HepG2 (cell line): Measurements from ENCODE around the gene ARL5A. TPM values are rescaled to one million over a fixed set of nuclear protein-coding genes. Genes with fewer than 3 reads are reported as not detected.

Experiments
- ARNTL ChIP-seq: sonication (generic); formaldehyde crosslinking; IDR thresholded peaks from 2 replicates; pipeline ENCODE4 v1.4.0; 2020; ENCODE audit warnings: mild to moderate bottlenecking, missing genetic modification reagents
- ATF7 ChIP-seq, 2 experiments: fragments of 450-650 bp in 1 of 2; sonication (generic) in 1 of 2; formaldehyde crosslinking in 1 of 2; IDR thresholded peaks; 2 replicates each; pipeline versions ENCODE4 v1.4.0 to v1.6.1; 2016 to 2020; ENCODE audit warnings: antibody characterized with exemption in 1 of 2, mild to moderate bottlenecking in 1 of 2, missing genetic modification reagents in 1 of 2
- CREM ChIP-seq, 2 experiments: sonication (generic) in 1 of 2; formaldehyde crosslinking in 1 of 2; IDR thresholded peaks; 2 replicates each; pipeline versions ENCODE4 v1.4.0 to v1.6.1; 2016 to 2020; ENCODE audit warnings: antibody characterized with exemption in 1 of 2, mild to moderate bottlenecking in 1 of 2, missing genetic modification reagents in 1 of 2
- FOXA3 ChIP-seq: IDR thresholded peaks from 2 replicates; pipeline ENCODE4 v1.6.1; 2016; ENCODE audit warnings: missing genetic modification reagents, missing compliant biosample characterization
- FOXO1 ChIP-seq: sonication (generic); formaldehyde crosslinking; IDR thresholded peaks from 2 replicates; pipeline ENCODE4 v1.4.0; 2020; ENCODE audit warnings: missing genetic modification reagents
- GATA4 ChIP-seq: sonication (generic); IDR thresholded peaks from 2 replicates; pipeline ENCODE4 v1.6.1; 2016; ENCODE audit warnings: antibody characterized with exemption, low read depth, borderline replicate concordance
- GFI1 ChIP-seq: sonication (generic); formaldehyde crosslinking; IDR thresholded peaks from 2 replicates; pipeline ENCODE4 v1.5.0; 2020; ENCODE audit warnings: missing genetic modification reagents, mild to moderate bottlenecking, borderline replicate concordance
- HDAC2 ChIP-seq: sonication (generic); formaldehyde crosslinking; IDR thresholded peaks from 2 replicates; pipeline ENCODE4 v1.4.0; 2020; ENCODE audit warnings: missing genetic modification reagents
- HNF4A ChIP-seq: sonication (generic); formaldehyde crosslinking; IDR thresholded peaks from 2 replicates; pipeline ENCODE4 v1.4.0; 2020; ENCODE audit warnings: missing genetic modification reagents
- ISL2 ChIP-seq: sonication (generic); formaldehyde crosslinking; IDR thresholded peaks from 2 replicates; pipeline ENCODE4 v1.5.0; 2020; ENCODE audit warnings: missing genetic modification reagents
- KLF12 ChIP-seq: sonication (generic); formaldehyde crosslinking; IDR thresholded peaks from 2 replicates; pipeline ENCODE4 v1.4.0; 2020; ENCODE audit warnings: missing genetic modification reagents, borderline replicate concordance
- KLF13 ChIP-seq: sonication (generic); formaldehyde crosslinking; IDR thresholded peaks from 2 replicates; pipeline ENCODE4 v1.4.0; 2020; ENCODE audit warnings: mild to moderate bottlenecking, missing genetic modification reagents
- KLF16 ChIP-seq, 2 experiments: sonication (generic) in 1 of 2; formaldehyde crosslinking in 1 of 2; IDR thresholded peaks; 2 replicates each; pipeline versions ENCODE4 v1.6.1 to v1.8.0; 2016 to 2023; ENCODE audit warnings: missing genetic modification reagents in 2 of 2, missing compliant biosample characterization in 1 of 2
- MBD4 ChIP-seq: IDR thresholded peaks from 2 replicates; pipeline ENCODE4 v1.6.1; 2012; ENCODE audit warnings: low read length, inconsistent platforms, borderline replicate concordance
- MIXL1 ChIP-seq: IDR thresholded peaks from 2 replicates; pipeline ENCODE4 v1.6.1; 2016
- NFIC ChIP-seq: IDR thresholded peaks from 2 replicates; pipeline ENCODE4 v1.6.1; 2012; ENCODE audit warnings: mild to moderate bottlenecking, low read length, inconsistent platforms
- PAX8 ChIP-seq: sonication (generic); formaldehyde crosslinking; IDR thresholded peaks from 2 replicates; pipeline ENCODE4 v1.8.0; 2022; ENCODE audit warnings: mild to moderate bottlenecking, missing genetic modification reagents, borderline replicate concordance
- PRPF4 ChIP-seq: fragments of 200-400 bp; formaldehyde crosslinking; IDR thresholded peaks from 2 replicates; pipeline ENCODE4 v1.6.1; 2016; ENCODE audit warnings: low read length, low read depth; ENCODE audit not compliant: poor library complexity, severe bottlenecking
- RFX3 ChIP-seq: IDR thresholded peaks from 2 replicates; pipeline ENCODE4 v1.6.1; 2016; ENCODE audit warnings: missing biosample characterization, missing genetic modification reagents
- SALL1 ChIP-seq: sonication (generic); formaldehyde crosslinking; IDR thresholded peaks from 2 replicates; pipeline ENCODE4 v1.8.0; 2022; ENCODE audit warnings: mild to moderate bottlenecking, missing genetic modification reagents
- SMAD3 ChIP-seq: sonication (generic); formaldehyde crosslinking; IDR thresholded peaks from 2 replicates; pipeline ENCODE4 v1.4.0; 2020; ENCODE audit warnings: missing genetic modification reagents
- SPEN ChIP-seq: sonication (generic); formaldehyde crosslinking; IDR thresholded peaks from 2 replicates; pipeline ENCODE4 v1.5.1; 2020; ENCODE audit warnings: low read depth, mild to moderate bottlenecking, missing genetic modification reagents
- TCF7 ChIP-seq: sonication (generic); IDR thresholded peaks from 2 replicates; pipeline ENCODE4 v1.6.1; 2016; ENCODE audit warnings: antibody characterized with exemption, low read depth
- TEAD3 ChIP-seq: optimal IDR thresholded peaks from 2 replicates; pipeline ENCODE3; 2016; ENCODE audit warnings: borderline replicate concordance
- ZNF225 ChIP-seq: sonication (generic); formaldehyde crosslinking; IDR thresholded peaks from 2 replicates; pipeline ENCODE4 v1.4.0; 2020; ENCODE audit warnings: mild to moderate bottlenecking, missing genetic modification reagents
- ZNF614 ChIP-seq: IDR thresholded peaks from 2 replicates; pipeline ENCODE4 v1.6.1; 2018; ENCODE audit warnings: missing biosample characterization, missing genetic modification reagents, inconsistent platforms, borderline replicate concordance
- ZNF710 ChIP-seq: sonication (generic); formaldehyde crosslinking; IDR thresholded peaks from 2 replicates; pipeline ENCODE4 v1.5.0; 2020; ENCODE audit warnings: mild to moderate bottlenecking, missing genetic modification reagents, borderline replicate concordance
- polyA plus RNA-seq, 8 experiments: library from polyadenylated mRNA; depleted of rRNA in 3 of 8; stranded (reverse) in 7 of 8; unstranded in 1 of 8; fragments of >200 nt; fragmentation: Illumina TruSeq in 4 of 8; extraction: Trizol in 4 of 8; gene quantifications; 2 replicates each; pipeline versions ENCODE4 v1.2.1 to v1.2.3, GENCODE V29; 2011 to 2016; ENCODE audit warnings: low read depth in 4 of 8, missing spikeins in 1 of 8, mixed read lengths in 1 of 8; ENCODE audit not compliant: insufficient read depth in 1 of 8
- total RNA-seq, 5 experiments: library from RNA; depleted of rRNA; stranded (reverse); fragments of >200 nt; fragmentation: Illumina TruSeq; extraction: Trizol; gene quantifications; 2 replicates each; pipeline ENCODE4 v1.2.3, GENCODE V29; 2016; ENCODE audit warnings: low read depth in 1 of 5
- TF ChIP-seq, protein P1 (sequence below): IDR thresholded peaks from 2 replicates; pipeline ENCODE4 v1.6.1; 2012; ENCODE audit warnings: low read depth, low read length, improper control_type of control experiment

ARL5A gene
- total and polyA plus RNA-seq, 2 of the 13 experiments (the other 11 are each of a cell fraction or from before 2014, with no cell fraction given), result 47.5 to 149 TPM

DNA sequence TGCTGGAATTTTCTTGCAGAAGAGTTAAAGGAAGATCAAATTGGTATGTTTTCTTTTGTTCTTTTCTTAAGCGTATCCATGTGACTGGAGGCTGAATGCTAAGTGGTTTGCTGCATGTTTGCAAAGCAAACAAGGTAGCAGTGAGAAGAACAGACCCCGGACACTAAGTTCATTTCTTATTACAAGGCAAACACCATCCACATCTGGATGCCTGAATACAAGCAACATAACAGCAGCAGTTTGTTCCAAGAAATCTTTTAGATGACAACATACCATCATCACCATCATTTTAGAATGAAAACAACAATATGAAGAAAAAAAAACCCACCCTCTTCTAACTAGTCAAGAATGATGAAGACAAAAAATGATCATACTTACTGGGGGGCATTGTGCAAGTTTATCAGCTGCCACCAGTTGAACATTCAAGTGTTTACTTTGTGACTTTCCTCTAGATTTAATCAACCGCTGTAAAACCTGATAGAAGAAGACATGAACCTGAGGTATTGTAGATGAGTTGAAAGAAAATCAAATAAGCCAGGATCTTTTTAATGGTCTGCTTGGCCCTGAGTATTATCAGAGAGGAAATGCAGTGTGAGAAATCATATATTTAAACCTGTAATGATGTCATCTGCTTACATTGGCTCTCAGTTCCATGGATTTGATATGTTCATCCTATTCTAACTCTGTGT, 25.0 kb upstream of the ARL5A start (continued):
- TF ChIP-seq HNF4A (peak; percentile 21; the same call in 1 of the 2 replicates), ATF7 (IDR thresholded peaks at IDR 0.05) (peak; percentile 82), ATF7 (CRISPR knock-in tag; IDR thresholded peaks at IDR 0.05) (no peak), KLF16 (CRISPR knock-in tag; IDR thresholded peaks at IDR 0.05) (0 out of 4 replicates have a peak, but pooled peaks of 1 of the 2 experiments have one; percentile 48), KLF13 (CRISPR knock-in tag) (no peak), TCF7 (peak; percentile 65; the same call in 1 of the 2 replicates), GATA4 (0 out of 2 replicates have a peak, but pooled peaks have one; percentile 10), KLF12 (CRISPR knock-in tag) (no peak), FOXO1 (CRISPR knock-in tag) (0 out of 2 replicates have a peak, but pooled peaks have one; percentile 10), SPEN (CRISPR knock-in tag) (no peak), RFX3 (CRISPR knock-in tag) (no peak), FOXA3 (CRISPR knock-in tag) (peak; percentile 91), MBD4 (no peak), ZNF614 (no peak), ISL2 (CRISPR knock-in tag) (0 out of 2 replicates have a peak, but pooled peaks have one; percentile 43), GFI1 (CRISPR knock-in tag) (no peak), ZNF710 (CRISPR knock-in tag) (peak; percentile 75; the same call in 1 of the 2 replicates), ARNTL (peak; percentile 68; the same call in 1 of the 2 replicates), ZNF225 (CRISPR knock-in tag) (no peak), NFIC (peak; percentile 49; the same call in 1 of the 2 replicates), SMAD3 (CRISPR knock-in tag) (peak; percentile 41; the same call in 1 of the 2 replicates), SALL1 (peak; percentile 43; the same call in 1 of the 2 replicates), PRPF4 (no peak), MIXL1 (CRISPR knock-in tag) (peak; percentile 72; the same call in 1 of the 2 replicates), TEAD3 (CRISPR knock-in tag) (peak; percentile 65), PAX8 (CRISPR knock-in tag) (no peak), HDAC2 (CRISPR knock-in tag) (peak; percentile 34; the same call in 1 of the 2 replicates), CREM (IDR thresholded peaks at IDR 0.05) (peak; percentile 63), CREM (CRISPR knock-in tag; IDR thresholded peaks at IDR 0.05) (no peak)
- TF ChIP-seq, protein P1, sequence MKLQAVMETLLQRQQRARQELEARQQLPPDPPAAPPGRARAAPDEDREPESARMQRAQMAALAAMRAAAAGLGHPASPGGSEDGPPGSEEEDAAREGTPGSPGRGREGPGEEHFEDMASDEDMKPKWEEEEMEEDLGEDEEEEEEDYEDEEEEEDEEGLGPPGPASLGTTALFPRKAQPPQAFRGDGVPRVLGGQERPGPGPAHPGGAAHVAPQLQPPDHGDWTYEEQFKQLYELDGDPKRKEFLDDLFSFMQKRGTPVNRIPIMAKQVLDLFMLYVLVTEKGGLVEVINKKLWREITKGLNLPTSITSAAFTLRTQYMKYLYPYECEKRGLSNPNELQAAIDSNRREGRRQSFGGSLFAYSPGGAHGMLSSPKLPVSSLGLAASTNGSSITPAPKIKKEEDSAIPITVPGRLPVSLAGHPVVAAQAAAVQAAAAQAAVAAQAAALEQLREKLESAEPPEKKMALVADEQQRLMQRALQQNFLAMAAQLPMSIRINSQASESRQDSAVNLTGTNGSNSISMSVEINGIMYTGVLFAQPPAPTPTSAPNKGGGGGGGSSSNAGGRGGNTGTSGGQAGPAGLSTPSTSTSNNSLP, result peak; percentile 50; the same call in 1 of the 2 replicates
- TF ChIP-seq, all 625 proteins: peak for 73
